GM21723 (cell line): ENCODE results near the gene PDIA6.
A peak's percentile ranks its signal among the peaks of the same experiment; 100 is the strongest.

Experiments used
- ATAC-seq: cut with Tn5 transposase; IDR thresholded peaks from one replicate; pipeline ENCODE4 v1.9.1; 2021; ENCODE audit warnings: mild to moderate bottlenecking, moderate library complexity; ENCODE audit not compliant: unreplicated experiment

Gene PDIA6, protein sequence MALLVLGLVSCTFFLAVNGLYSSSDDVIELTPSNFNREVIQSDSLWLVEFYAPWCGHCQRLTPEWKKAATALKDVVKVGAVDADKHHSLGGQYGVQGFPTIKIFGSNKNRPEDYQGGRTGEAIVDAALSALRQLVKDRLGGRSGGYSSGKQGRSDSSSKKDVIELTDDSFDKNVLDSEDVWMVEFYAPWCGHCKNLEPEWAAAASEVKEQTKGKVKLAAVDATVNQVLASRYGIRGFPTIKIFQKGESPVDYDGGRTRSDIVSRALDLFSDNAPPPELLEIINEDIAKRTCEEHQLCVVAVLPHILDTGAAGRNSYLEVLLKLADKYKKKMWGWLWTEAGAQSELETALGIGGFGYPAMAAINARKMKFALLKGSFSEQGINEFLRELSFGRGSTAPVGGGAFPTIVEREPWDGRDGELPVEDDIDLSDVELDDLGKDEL

DNA sequence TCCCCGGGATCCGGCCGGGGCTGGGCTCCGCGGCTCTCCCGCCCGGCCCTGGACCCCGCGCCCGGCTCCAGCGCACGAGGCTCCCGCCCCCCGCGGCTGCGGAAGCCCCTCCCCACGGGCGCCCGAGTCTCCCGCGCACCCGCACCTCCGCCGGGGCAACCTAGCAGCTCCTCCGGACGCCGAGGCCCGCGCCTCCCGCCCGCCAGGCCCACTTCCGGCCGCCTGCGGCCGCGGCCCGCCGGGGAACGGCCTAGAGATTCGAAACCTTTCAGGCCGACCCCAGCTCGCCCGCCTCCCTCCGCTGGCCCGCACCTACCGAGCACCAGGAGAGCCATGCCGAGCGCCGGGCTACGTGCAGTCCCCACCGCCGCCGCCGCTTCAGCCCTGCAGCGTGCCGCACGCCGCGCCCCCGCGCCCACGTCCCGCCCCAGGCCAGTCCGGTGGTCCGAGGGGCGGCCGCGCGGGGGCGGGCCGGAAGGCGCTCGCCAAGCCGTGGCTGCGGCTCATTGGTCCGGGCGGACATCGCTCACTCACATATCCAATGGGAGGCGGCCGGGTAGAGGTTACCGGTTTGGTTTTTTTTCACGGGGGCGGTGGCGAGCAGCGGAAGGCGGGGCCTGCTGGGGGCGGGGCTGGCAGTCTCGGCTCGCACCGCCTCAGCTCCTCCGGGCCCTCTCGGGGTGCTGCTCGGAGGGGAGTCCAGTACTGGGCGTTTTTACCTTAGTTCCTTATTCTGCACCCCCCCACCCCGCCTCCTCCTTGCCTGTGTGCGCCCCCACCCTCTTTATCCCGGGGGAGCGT lies at the start of gene PDIA6:
Gene PDIA6 (minus strand): TSS at position 424 of the 801 bp plus-strand sequence. CDS start 89 bp downstream, at position 335.
- peak; percentile 90 for ATAC-seq

DNA sequence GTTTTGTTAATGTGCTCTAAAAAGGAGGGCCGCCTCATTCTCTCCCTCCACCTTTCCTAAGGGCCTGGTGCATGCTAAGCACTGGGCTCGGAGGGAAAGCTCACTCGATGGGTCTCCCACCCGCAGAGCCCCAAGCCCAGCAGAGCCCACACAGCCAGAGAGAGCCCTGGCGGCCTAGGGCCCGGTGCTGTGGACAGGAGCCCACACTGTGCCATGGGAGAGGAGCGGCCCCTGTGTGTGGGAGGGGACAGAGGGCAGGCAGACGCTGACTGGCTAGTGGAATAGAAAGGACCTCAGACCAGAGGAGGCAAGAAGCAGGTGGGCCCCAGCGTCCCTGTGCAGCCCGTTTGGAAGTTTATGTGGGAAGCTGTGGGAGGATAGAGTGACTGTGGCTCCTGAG lies 49.7 kb upstream of the PDIA6 start:
- no peak for ATAC-seq

DNA sequence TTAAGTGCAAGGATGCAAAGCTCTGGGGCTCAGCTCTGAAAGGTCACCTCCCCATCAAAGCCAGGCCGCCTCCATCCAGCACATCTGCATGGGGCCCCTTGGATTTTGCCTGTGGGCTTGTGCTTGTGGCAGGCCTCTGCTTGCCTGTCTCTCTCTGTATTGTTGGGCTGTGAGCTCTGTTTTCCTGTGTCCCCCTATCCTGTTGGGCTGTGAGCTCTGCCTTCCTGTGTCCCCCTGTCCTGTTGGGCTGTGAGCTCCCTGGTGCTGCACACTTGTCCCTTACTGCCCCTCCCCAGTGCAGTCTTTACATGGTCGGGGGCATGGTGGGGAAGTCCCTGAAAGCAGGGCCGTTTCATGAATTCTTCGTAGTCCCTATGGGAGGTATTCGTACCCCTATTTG lies 49.2 kb upstream of the PDIA6 start:
- ATAC-seq, result no peak

DNA sequence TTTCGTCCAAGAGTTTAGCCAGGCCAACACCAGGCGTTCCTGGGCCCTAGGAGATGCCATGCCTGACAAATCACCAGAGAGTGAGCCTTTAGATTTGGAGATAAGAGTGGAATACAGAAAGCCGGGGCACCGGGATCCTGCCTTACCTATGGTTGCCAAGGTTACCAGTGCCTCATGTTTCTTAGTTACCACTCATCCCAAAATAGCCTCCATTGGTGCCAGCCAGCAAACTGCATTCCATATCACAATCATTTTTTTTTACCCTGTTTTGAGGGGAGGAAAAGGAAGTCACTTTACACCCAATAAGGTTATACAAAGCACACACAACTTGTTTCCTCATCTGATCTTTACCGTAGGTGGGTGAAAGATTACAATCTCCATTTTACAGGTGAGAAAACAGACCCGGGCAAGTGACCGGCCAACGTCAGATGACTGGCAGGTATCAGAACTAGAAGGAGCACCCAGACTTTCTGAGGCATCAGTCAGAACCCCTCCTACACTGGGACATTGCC lies 48.3 kb upstream of the PDIA6 start:
- no peak for ATAC-seq

DNA sequence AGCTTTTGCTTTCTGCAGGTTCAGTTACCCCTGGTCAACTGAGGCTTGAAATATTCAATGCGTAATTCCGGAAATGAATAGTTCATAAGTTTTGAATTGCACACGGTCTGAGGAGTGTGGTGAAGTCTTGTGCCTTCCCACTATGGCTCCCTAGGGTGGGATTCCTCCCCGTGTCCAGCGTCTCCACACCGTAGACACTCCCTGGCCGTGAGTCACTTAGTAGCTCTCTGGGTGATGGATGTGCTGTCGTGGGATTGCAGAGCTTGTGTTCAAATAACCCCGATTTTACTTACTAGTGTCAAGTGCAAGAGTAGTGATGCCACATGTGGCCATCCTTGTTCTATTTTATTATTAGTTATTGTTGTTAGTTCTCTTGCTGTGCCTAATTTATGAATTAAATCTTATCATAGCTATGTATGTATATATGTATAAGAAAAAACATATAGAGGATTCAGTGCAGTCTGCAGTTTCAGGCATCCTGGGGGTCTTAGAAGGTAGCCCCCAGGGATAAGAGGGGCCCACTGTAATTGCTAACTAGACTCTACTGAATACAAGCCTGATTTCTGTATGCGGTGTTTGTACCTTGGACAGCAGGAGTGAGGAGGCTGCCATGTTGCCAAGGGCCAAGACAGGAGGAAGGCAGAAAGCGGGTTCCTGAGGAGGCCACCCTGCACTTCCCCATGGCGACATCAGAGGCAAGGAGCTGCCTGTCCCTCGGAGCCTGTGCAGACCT lies 47.7 kb upstream of the PDIA6 start:
- no peak for ATAC-seq

DNA sequence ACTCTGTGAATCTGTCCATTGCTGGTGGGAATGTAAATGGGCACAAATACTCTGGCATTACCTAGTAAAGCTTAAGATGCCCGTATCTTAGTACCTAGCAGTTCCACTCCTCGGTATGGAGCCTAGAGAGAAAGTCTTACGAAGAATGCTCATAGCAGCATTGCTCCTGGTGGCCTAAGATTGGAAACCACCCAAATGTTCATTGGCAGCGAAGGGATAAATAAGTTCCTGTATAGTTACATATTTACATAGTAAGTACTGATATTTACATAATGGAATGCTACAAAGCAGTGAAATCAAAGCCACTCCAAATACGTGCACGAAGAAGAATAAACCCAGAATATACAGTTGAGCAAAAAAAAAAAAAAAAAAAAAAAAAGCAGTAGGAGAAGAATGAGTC lies 46.7 kb upstream of the PDIA6 start:
- ATAC-seq, result no peak

DNA sequence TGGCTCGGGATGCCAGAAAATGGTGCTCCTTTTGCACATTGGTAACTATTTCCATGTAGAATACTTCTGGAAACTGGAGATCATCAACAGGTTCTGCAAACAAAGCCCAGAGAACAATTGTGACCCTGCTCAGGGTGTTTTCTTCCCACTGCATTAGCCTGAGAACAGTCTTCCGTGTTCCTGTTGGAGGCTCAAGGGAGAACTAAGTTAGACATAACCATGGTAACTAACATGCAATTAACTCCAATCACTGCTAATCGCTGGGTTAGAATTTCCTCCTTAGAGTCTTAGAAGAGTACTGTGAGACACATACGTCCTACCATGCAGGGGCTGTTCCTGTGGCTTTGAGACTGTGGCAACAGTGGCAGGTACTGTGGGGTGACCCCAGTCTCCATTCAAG lies 36.0 kb upstream of the PDIA6 start:
- no peak for ATAC-seq

DNA sequence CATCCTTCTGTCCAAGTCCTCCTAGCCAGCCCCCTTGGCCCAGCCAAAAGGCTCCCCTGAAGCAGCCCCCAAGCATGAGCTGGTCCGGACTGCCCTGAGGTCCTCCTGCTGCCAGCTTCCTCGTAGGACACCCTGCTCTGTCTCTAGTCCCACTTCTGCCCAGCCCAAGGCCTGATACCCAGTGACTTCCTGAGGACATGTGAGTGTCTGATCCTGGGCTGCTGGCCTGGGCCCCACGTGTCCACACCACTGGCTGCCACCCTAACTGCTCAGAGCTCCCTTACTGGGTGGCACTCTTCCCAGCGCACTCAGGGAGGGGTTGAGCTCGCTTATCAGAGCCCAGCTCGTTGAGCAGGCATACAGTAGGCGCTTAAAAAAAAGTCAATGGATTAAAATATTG lies 34.4 kb upstream of the PDIA6 start:
- no peak for ATAC-seq

DNA sequence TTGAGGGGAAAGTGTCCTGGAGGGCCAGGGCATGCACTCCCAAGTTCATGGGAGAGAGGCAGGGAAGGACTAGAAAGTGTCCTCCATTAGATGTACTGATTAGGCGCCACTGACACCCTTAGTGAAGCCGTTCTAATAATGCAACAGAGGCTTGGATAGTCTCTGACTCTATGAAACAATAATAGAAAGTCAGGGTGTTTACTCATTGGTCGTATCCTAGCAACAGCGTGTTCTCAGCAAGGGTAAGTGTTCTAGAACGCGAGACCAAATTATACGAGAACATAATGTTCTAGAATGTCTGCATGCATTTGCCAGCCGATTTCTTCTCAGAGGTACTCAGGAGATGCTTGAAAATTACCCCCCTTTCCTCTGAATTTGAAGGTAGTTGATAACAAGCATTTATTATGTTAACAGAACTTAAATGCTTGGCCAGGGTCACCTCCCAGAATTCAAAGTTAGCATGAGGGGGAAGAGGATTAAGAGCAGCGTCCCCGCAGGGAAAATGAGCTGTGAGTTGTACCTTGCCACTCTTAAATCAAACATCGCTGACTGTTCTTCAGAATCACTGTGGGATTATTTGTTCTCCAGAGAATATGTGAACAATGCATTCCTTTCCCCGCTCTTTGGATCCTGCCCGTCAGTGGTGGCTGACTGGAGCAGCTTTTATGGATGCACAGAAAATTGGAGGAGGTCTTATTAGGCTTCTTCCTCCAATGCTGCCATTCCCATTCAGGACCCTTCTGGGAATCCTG lies 33.7 kb upstream of the PDIA6 start:
- ATAC-seq, result no peak

DNA sequence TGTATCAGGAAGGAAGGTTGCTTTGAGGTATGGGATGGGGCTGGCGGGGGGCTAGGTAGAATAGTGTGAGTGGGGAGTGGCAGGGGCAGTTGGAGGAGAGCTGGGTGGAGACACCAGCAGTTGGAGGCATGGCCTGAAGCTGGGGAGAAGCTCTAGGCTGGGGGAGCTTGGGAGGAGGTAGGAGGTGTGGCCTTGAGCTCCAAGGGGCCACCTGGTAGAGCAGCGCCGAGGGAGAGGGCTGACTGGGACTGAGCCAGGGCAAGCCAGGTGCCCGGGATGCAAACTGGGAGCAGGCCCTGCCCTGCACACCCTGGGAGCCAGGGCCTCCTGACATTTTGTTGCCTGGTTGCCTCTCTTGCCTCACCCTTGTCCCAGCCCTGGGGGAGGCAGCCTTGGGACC lies 33.1 kb upstream of the PDIA6 start:
- ATAC-seq, result no peak

DNA sequence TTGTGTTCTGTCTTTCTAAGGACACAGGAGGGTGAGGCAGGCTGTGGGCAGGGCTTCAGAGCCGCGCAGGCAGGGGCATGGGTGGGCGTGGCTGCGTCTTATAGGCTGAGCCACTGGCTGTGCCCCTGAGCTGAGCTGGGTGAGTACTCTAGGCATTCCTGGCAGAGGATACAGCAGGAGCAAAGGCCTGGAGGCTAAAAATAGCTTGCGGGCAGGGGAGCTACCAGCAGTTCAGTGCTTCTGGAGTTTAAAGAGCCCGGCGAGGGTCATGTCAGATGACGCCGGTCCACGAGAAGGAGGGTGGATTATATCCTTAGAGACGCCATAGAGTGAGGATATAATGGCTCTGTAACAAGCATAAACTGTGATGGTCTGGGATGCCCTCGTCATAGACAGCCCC lies 31.5 kb upstream of the PDIA6 start:
- ATAC-seq, result no peak

DNA sequence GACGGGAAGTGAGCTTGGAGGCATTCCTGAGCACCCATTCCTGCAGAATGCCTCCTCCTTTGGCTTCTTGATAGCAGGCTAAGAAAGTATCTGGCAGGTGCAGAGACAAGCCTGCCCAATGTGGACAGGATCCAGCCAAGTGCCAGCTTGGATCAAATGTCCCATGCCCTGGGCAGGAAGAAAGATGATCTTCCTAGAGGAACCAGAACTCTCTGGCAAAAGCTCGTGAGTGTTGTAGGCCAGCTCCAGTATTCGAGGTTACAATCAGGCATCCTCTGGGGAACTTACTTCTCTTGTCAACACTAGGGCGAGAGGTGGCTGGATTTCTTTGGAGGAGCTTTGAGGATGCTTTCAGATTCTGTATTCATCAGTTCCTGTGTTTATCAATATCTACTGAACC lies 29.9 kb upstream of the PDIA6 start:
- no peak for ATAC-seq

DNA sequence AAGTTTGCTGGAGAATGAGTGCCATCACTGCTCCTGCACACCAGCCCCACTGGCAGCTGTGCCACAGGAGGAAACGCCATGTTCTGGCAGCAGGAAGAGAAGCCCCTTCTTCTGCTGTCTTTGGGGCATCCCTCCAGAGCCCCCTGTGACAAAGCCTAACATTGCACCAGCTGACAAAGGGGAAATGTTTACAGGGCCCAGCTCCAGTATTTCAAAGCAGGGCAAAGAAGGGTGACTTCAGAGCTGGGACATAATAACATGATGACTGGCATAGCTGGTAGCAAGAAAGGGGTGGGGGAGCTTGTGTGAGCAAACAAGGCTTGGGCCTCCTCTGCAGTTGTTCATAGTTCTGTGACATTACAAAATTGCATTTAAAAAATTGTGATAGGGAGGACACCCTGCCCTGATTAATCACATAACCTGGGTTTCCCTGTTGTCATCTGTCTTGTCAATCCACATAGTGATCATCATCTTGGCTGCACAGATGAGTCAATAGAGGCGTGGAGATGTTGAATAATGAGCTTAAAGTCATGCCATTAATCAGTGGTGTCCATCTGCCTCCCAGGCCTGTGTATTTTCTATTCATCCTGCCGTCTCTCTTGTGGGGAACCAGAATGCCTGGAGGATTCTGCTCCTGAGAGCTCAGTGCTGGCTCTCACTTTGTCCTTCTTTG lies 29.1 kb upstream of the PDIA6 start:
- ATAC-seq, result no peak

DNA sequence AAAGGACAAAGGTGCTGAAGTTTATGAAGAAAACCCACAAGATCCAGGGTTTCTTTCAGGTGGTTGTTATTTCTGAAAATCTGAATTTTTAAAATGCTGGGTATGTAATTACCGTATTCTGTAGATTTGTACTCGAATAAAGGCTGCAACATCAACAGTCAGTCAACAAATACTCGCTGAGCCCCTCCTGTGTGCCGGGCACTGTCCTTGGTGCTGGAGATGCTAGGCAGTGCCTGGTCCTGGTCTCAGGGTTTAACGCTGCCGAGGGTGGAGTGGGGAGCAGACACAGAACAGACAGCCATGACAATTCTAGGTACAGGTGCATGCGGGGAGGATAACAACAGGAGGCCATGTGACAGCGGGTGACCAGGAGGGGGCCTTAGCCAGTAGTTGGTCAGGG lies 27.2 kb upstream of the PDIA6 start:
- no peak for ATAC-seq

DNA sequence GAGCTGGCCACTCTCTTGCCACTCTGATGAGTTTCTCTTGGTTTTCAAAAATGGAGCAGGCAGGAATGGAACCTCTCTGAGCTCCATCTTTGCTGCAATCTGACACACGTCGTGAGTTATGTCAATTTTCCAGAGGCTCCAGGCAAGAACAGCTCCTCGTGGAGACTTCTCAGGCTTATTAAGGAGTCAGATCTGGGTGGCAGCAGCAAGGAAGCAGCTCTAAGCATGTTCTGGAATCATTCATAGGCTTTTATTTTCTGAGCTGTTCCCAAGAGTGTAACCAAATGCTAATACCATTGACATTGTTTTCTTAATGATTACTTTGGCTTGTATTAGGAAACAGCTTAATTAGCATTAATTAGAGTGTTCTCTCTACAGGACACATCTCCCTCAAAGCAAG lies 26.1 kb upstream of the PDIA6 start:
- no peak for ATAC-seq

DNA sequence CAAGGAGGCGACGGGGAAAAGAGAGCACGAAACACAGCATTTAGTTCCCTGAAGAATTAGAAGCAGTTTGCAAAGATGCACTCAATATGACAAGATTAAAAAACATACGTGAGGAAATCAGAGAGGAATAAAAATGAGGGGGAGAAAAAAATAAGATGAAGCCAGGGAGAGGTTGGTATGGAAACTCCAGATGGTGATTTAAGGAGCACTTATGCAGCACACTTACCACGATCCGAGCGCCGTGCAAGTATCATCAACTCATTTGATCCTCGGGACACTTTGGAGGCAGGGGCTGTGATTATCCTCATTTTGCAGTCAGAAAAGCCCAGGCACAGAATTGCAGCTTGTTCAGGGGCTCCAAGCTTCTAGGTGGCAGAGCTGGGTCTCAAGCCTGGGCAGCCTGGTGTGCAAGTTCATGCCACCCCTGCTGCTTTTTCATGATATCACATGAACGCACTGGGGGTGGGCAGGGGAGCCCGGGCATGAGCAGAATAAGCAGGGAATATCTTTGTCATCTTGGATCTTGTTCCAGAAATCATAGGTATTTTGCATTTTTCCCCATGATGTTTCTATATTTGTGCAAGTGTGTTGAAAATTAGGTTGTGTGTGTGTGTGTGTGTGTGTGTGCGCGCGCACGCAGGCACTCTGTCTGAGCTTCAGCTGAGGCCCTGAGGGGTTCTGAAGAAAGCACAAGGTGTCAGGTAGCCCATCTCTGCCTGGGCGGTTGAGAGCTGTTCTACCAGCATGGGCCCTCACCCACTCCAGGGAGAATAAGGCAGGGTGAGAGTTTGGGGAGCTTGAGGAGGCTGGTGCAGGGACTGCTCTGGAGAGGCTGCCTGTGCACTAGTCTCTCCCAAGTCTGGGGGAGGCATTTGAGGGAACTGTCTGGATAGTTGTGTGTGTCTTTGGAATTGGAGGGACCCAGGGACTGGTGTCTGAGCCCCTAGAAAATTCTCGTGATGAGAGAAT lies 25.0 kb upstream of the PDIA6 start:
- ATAC-seq, result no peak

DNA sequence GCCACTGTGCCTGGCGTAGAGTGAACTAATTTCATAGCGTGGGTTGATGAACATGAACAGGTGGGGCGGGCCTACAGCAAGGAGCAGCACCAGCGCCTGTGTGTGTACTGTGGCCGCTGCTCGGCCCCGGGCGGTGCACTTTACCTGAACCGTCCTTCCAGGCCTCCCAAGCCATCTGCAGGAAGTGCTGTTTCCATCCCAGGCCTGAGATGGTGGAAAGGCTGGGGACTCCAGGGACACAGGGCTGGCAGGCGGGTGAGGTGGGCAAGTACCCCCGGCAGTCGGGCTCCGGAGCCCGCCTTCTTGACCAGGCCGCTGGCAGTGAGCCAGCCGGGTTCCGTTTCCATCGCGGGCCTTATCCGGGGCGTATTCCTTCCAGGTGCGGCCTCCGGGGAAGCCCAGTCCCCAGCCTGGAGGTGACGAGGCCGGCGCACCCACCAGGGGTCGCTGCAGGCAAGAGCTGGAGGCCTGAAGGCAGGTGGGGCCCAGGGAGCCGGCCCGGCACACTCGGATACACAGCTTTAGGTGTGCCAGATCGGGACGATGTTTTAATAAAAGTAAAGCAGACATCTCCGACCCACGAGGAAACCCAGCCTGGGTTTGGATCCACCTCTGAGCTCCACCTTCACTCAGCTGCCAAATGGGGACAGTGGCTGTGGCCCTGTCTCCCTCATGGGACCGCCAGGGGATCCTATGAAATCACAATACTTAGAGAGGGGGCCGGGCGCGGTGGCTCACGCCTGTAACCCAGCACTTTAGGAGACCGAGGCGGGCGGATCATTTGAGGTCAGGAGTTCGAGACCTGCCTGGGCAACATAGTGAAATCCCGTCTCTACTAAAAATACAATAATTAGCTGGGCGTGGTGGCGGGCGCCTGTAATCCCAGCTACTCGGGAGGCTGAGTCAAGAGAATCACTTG lies 22.7 kb upstream of the PDIA6 start:
- peak; percentile 73 for ATAC-seq
